Endothelial cell of umbilical vein (primary cell): ENCODE measurements around the gene STK40. TPM values are rescaled to one million over a fixed set of nuclear protein-coding genes. Genes with fewer than 3 reads are reported as not detected.

Experiments
- BruUV-seq: library from RNA; stranded (reverse); fragments of 400-500 nt; replicated peaks from 2 replicates; lab custom pipeline; 2021; lab: Mats Ljungman, UMichigan
- CTCF ChIA-PET: fragments of 300-600, 350-600 bp; sonication (Branson Sonifier 250); formaldehyde crosslinking; loops from one replicate; lab custom pipeline; 2021; ENCODE audit warnings: antibody characterized with exemption, inconsistent platforms; lab: Charles Lee
- POLR2A ChIA-PET: fragments of 300-600, 350-600 bp; sonication (Branson Sonifier 250); formaldehyde crosslinking; loops from one replicate; lab custom pipeline; 2021; ENCODE audit warnings: antibody characterized with exemption, inconsistent platforms; lab: Charles Lee
- DNase-seq: peaks from one replicate; pipeline ENCODE4 v3.0.0-alpha.2; 2011; ENCODE audit warnings: low read depth, low spot score
- FAIRE-seq: peaks from 2 replicates; lab custom pipeline; 2011; peaks lifted over from hg19 to GRCh38; lab: Jason Lieb, UNC
- H2AFZ ChIP-seq: 2 replicates; pipeline ENCODE4 v1.6.0; 2012; ENCODE audit warnings: low read depth, low read length, control low read depth, inconsistent platforms
- H3K27ac ChIP-seq: 2 replicates; pipeline ENCODE4 v1.5.1; 2011; ENCODE audit warnings: low read depth, mild to moderate bottlenecking, control low read depth, low read length, moderate library complexity; ENCODE audit not compliant: insufficient read depth
- H3K27me3 ChIP-seq, 2 experiments: 2 replicates each; pipeline versions ENCODE4 v1.6.0 to v1.6.1; 2011; ENCODE audit warnings: low read length in 2 of 2, mixed read lengths in 1 of 2; ENCODE audit not compliant: control insufficient read depth in 2 of 2, insufficient read depth in 2 of 2
- H3K36me3 ChIP-seq, 2 experiments: 2 replicates in 1 of 2; 3 replicates in 1 of 2; pipeline ENCODE4 v1.5.1; 2011; ENCODE audit warnings: low read length in 2 of 2, mild to moderate bottlenecking in 1 of 2, moderate library complexity in 1 of 2; ENCODE audit not compliant: control insufficient read depth in 2 of 2, insufficient read depth in 2 of 2; ENCODE audit errors: extremely low read depth in 1 of 2
- H3K4me1 ChIP-seq: 3 replicates; pipeline ENCODE4 v1.5.1; 2011; ENCODE audit warnings: mild to moderate bottlenecking, low read length; ENCODE audit not compliant: control insufficient read depth, insufficient read depth; ENCODE audit errors: extremely low read depth
- H3K4me2 ChIP-seq: 2 replicates; pipeline ENCODE4 v1.6.1; 2011; ENCODE audit warnings: low read length, control low read depth, mixed read lengths; ENCODE audit not compliant: insufficient read depth
- H3K4me3 ChIP-seq, 3 experiments: fragments of 200-600 bp in 1 of 3; sonication (generic), shearing (Covaris generic) in 1 of 3; replicated peaks in 1 of 3; 2 replicates each; pipeline ENCODE4 v1.5.1; 2011 to 2016; ENCODE audit warnings: control low read depth in 3 of 3, low read length in 3 of 3, mild to moderate bottlenecking in 2 of 3, inconsistent platforms in 1 of 3, low read depth in 1 of 3, moderate library complexity in 1 of 3; ENCODE audit not compliant: insufficient read depth in 1 of 3
- H3K79me2 ChIP-seq: 2 replicates; pipeline ENCODE4 v1.6.0; 2012; ENCODE audit warnings: low read length, inconsistent platforms; ENCODE audit not compliant: control insufficient read depth, insufficient read depth
- H3K9ac ChIP-seq: replicated peaks from 2 replicates; pipeline ENCODE3; 2011; ENCODE audit warnings: low read length, control low read depth; ENCODE audit not compliant: insufficient read depth; ENCODE audit errors: extremely low read depth
- H3K9me1 ChIP-seq: replicated peaks from 3 replicates; pipeline ENCODE4 v1.6.0; 2011; ENCODE audit warnings: mild to moderate bottlenecking, low read length; ENCODE audit not compliant: control insufficient read depth, insufficient read depth; ENCODE audit errors: extremely low read depth
- H3K9me3 ChIP-seq: replicated peaks from 2 replicates; pipeline ENCODE4 v1.5.1; 2012; ENCODE audit warnings: low read length, inconsistent platforms; ENCODE audit not compliant: control insufficient read depth, insufficient read depth
- H4K20me1 ChIP-seq: replicated peaks from 2 replicates; pipeline ENCODE3; 2011; ENCODE audit warnings: mild to moderate bottlenecking, low read length; ENCODE audit not compliant: control insufficient read depth, insufficient read depth; ENCODE audit errors: extremely low read depth
- CTCF ChIP-seq, 2 donors: IDR thresholded peaks; 1 replicate in 1 of 2; 2 replicates in 1 of 2; pipeline ENCODE4 v1.5.1; 2011; ENCODE audit warnings: low read length in 2 of 2, mild to moderate bottlenecking in 2 of 2, moderate library complexity in 2 of 2, control low read depth in 1 of 2, inconsistent platforms in 1 of 2, low read depth in 1 of 2; ENCODE audit not compliant: insufficient read depth in 1 of 2; ENCODE audit errors: extremely low read depth in 1 of 2
- EZH2 ChIP-seq: IDR thresholded peaks from 2 replicates; pipeline ENCODE4 v1.6.1; 2012; ENCODE audit warnings: borderline replicate concordance, low read depth, mild to moderate bottlenecking, moderate library complexity, low read length, inconsistent platforms; ENCODE audit not compliant: severe bottlenecking
- FOS ChIP-seq: IDR thresholded peaks from 2 replicates; pipeline ENCODE4 v1.6.1; 2011; ENCODE audit warnings: mild to moderate bottlenecking, low read length, moderate library complexity, borderline replicate concordance; ENCODE audit not compliant: insufficient read depth
- GATA2 ChIP-seq: IDR thresholded peaks from 2 replicates; pipeline ENCODE4 v1.7.0; 2011; ENCODE audit warnings: low read depth, mild to moderate bottlenecking, moderate library complexity, mixed read lengths, low read length; ENCODE audit not compliant: insufficient read length, insufficient read depth
- JUN ChIP-seq: IDR thresholded peaks from 2 replicates; pipeline ENCODE4 v1.6.1; 2011; ENCODE audit warnings: borderline replicate concordance, low read depth; ENCODE audit not compliant: insufficient read length, insufficient read depth
- MAX ChIP-seq: IDR thresholded peaks from 2 replicates; pipeline ENCODE4 v1.6.1; 2011; ENCODE audit not compliant: insufficient read depth, insufficient read length
- MYC ChIP-seq: IDR thresholded peaks from one replicate; pipeline ENCODE4 v1.6.1; 2011; ENCODE audit warnings: mild to moderate bottlenecking, low read depth, low read length
- POLR2A ChIP-seq: IDR thresholded peaks from 2 replicates; pipeline ENCODE4 v1.6.1; 2012; ENCODE audit warnings: low read depth, mild to moderate bottlenecking, control low read depth, low read length
- POLR2AphosphoS5 ChIP-seq: IDR thresholded peaks from 2 replicates; pipeline ENCODE4 v1.6.1; 2012; ENCODE audit warnings: low read depth, mild to moderate bottlenecking, control low read depth, low read length, moderate library complexity; ENCODE audit not compliant: insufficient read depth
- dilution Hi-C: fragments of 300-500 bp; cut with MboI; formaldehyde crosslinking; loops from one replicate; pipeline ENCODE4 v1.15.0; 2019; ENCODE audit warnings: low sequenced_read_pairs; ENCODE audit not compliant: extremely low pct_ligation_motif_present
- intact Hi-C: fragments of 100-400 bp; cut with micrococcal nuclease; formaldehyde crosslinking; loops from one replicate; pipeline ENCODE4 v1.10.0; 2022
- polyA plus RNA-seq, 4 experiments: library from polyadenylated mRNA; depleted of rRNA in 3 of 4; stranded (reverse) in 3 of 4; unstranded in 1 of 4; fragments of >200 nt; gene quantifications; 2 replicates each; pipeline versions ENCODE4 v1.2.1 to v1.2.3, GENCODE V29; 2011 to 2012; ENCODE audit warnings: missing spikeins in 1 of 4
- total RNA-seq: library from RNA; stranded (reverse); gene quantifications from 2 replicates; pipeline ENCODE4 v1.2.3, GENCODE V29; 2021

Gene STK40
- total and polyA plus RNA-seq, 2 donors (not counting 3 experiments of a cell fraction or from before 2014, with no cell fraction given): 20.8 to 36.8 TPM

- Histone ChIP-seq H3K36me3 (no peaks in the 10 kb centered on the region), H3K4me2 (no peak overlapping the region), H3K9me1 (no peaks in the 10 kb centered on the region), H3K9me3 (no peaks in the 10 kb centered on the region), H3K9ac (no peak overlapping the region), H3K4me1 (no peaks in the 10 kb centered on the region), H3K27me3 (no peaks in the 10 kb centered on the region), H3K27ac (no peak overlapping the region), H2AFZ (no peak overlapping the region), H3K4me3 (no peak overlapping the region), H3K79me2 (no peaks in the 10 kb centered on the region), H4K20me1 (no peaks in the 10 kb centered on the region)
- POLR2A ChIA-PET: no interaction called here
- CTCF ChIA-PET: interaction anchor here (0.9 kb wide), 1 partner anchor 65 kb away, joined by 4 read pairs; no protein-coding TSS in a partner anchor
- DNase-seq (no peak), FAIRE-seq (no peak)
- intact Hi-C loops: no loop called here
- no TSS peak for BruUV-seq
- dilution Hi-C loops: no loop called here
- TF ChIP-seq POLR2A (no peak), POLR2AphosphoS5 (no peak), JUN (no peak), MYC (no peak), CTCF (IDR thresholded peaks at IDR 0.05; ENCODE audit: extremely low read depth in 1 of 2, insufficient read depth in 1 of 2, low read depth in 1 of 2, low read length in 2 of 2) (no peak), EZH2 (no peak), GATA2 (no peak), FOS (no peak), MAX (no peak)
Measured at GRCh38 chr1:36408479-36408878, 22.8 kb upstream of the STK40 start.
